GM13976 (cell line): ENCODE measurements around the gene CMAS.
A peak's percentile ranks its signal among the peaks of the same experiment; 100 is the strongest.
"Not testable (repeated sequence)": the region's sequence is repeated elsewhere in the genome, so short reads cannot be mapped to it uniquely, and the experiment has no call there.

ENCODE experiments used
- DNase-seq: peaks from one replicate; pipeline ENCODE4 v3.0.0; 2012; ENCODE audit warnings: low spot score
- in situ Hi-C: fragments of 300-500 bp; cut with MboI; formaldehyde crosslinking; loops from one replicate; pipeline ENCODE4 v1.12.0; 2022; ENCODE audit warnings: low sequenced_read_pairs, mixed read lengths, inconsistent platforms; ENCODE audit not compliant: unreplicated experiment
- TF ChIP-seq, protein P1 (sequence below): IDR thresholded peaks from 2 replicates; pipeline ENCODE4 v1.5.1; 2012; ENCODE audit warnings: borderline replicate concordance, mild to moderate bottlenecking; ENCODE audit not compliant: insufficient read depth; ENCODE audit errors: extremely low read depth, missing control alignments, control extremely low read depth

The CMAS gene

DNA sequence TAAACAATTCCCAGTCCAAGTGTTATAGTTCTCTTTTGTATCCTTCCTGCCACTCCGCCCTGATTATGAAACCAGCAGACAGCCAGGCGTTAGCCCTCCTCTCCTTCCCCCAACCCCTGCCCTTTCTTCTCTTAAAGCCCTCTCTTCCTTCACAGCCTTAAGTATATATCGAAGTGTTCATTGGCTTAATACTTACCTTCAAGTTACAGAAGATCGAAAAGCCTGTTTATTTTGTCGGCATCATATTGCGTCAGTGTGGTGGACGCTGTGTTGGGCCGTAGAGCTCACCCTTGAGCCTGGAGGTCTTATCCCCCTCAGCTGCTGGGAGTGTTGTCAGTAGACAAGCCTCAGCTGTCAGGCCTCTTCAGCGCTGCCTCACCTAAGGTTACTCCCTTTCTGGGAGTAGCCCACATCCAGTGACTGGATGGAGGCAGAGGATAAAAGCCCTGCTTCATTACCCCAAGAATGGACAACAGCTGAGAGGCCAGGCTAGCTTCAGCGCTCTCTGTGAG lies 36.2 kb downstream of the CMAS start:
- in situ Hi-C loops = loop anchor here (25.0 kb wide), 1 partner anchor 355 kb away; no protein-coding TSS in a partner anchor
- TF ChIP-seq, protein P1, sequence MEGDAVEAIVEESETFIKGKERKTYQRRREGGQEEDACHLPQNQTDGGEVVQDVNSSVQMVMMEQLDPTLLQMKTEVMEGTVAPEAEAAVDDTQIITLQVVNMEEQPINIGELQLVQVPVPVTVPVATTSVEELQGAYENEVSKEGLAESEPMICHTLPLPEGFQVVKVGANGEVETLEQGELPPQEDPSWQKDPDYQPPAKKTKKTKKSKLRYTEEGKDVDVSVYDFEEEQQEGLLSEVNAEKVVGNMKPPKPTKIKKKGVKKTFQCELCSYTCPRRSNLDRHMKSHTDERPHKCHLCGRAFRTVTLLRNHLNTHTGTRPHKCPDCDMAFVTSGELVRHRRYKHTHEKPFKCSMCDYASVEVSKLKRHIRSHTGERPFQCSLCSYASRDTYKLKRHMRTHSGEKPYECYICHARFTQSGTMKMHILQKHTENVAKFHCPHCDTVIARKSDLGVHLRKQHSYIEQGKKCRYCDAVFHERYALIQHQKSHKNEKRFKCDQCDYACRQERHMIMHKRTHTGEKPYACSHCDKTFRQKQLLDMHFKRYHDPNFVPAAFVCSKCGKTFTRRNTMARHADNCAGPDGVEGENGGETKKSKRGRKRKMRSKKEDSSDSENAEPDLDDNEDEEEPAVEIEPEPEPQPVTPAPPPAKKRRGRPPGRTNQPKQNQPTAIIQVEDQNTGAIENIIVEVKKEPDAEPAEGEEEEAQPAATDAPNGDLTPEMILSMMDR = no peak
- DNase-seq = no peak

DNA sequence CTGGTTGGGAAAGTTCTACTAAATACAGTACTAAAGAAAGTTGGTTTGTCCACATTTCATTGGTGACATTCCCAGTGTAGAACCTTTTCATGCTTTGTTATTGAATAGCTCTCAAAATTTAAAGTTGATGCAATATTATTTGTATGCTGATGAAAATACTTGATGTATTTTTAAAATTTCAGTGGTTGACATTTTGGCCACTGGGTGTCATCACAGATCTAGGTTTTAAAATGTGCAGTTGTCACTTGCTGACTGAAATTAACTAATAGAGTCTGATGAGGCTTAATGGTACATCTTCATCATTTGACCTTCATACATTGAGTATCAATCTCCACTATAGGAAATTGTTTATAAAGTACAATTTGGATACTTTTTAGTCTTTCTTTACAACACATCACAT lies 37.1 kb downstream of the CMAS start:
- peak; percentile 24 for DNase-seq
- TF ChIP-seq, protein P1 = no peak
- in situ Hi-C loops = loop anchor here (25.0 kb wide), 1 partner anchor 354 kb away; no protein-coding TSS in a partner anchor

DNA sequence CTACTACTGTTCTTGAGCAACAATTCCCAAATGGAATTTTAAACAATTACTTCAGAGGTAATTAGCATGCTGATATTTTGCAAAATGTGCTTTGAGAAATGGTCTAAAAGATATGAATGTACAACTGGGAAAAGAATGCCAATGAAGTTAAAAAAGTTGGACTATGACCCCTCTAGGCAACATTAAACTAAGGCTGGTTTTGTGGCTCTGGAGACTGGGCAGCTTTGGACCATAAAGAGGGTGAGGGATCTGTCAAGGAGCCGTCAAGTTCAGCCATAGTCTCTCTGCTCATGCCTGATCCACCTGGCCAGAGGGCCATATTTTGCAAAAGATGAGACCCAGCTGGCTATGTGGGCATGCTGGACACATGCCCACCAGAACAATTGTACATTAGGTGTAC lies 38.8 kb downstream of the CMAS start:
- in situ Hi-C loops = loop anchor here (25.0 kb wide), 1 partner anchor 352 kb away; no protein-coding TSS in a partner anchor
- DNase-seq = no peak
- TF ChIP-seq, protein P1 = no peak

DNA sequence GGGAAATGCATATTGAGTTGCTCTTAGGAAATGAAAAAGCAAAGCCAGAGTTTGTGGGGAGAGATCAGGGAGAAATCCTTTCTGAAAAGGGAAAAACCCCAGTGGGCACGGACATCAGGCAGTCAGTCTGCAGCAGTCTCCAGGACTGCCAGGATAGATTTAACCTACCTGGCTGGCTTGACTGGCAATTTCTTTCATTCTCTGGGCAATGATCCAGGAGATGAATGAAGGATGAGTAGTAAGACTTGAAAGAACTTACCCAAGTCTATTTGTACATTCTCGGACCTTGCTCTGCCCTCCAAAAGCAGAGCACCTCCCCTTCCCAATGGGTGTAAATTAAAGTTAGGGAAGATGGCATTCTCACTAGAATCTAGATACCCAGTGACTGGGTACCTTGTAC lies 42.9 kb downstream of the CMAS start:
- DNase-seq = no peak
- in situ Hi-C loops = loop anchor here (25.0 kb wide), 1 partner anchor 348 kb away; no protein-coding TSS in a partner anchor
- TF ChIP-seq, protein P1 = no peak

DNA sequence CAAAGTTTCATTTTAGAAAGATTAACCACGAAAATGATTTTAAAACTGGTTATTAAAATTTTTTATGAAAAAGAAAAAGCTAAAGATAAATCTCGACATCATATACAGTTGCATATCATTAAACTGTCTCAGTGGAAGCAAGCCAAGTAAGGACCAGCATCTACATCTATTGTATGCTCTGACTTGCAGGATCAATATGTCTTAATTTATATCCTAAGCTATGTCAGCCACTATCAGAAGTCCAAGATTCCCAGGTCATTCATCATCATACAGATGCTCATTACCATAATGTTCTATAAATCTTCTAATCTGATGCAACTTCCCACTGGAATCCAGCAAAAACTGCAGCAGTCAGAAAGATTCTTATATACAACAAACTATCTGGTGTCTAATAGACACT lies 43.5 kb downstream of the CMAS start:
- in situ Hi-C loops = loop anchor here (25.0 kb wide), 1 partner anchor 348 kb away; no protein-coding TSS in a partner anchor
- TF ChIP-seq, protein P1 = no peak

DNA sequence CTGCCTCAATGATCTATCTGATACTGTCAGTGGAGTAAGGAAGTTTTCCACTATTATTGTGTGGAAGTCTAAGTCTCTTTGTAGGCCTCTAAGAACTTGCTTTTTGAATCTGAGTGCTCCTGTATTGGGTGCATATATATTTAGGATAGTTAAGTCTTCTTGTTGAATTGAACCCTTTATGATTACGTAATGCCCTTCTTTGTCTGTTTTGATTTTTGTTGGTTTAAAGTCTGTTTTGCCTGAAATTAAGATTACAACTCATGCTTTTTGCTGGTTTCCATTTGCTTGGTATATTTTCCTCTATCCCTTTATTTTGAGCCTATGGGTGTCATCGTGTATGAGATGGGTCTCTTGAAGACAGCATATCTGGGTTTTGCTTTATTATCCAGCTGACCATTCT lies 53.0 kb downstream of the CMAS start:
- not testable (repeated sequence) for DNase-seq
- in situ Hi-C loops = loop anchor here (25.0 kb wide), 1 partner anchor 338 kb away; no protein-coding TSS in a partner anchor

More for the DNA sequence above, 43.5 kb downstream of the CMAS start:
- DNase-seq = no peak

DNA sequence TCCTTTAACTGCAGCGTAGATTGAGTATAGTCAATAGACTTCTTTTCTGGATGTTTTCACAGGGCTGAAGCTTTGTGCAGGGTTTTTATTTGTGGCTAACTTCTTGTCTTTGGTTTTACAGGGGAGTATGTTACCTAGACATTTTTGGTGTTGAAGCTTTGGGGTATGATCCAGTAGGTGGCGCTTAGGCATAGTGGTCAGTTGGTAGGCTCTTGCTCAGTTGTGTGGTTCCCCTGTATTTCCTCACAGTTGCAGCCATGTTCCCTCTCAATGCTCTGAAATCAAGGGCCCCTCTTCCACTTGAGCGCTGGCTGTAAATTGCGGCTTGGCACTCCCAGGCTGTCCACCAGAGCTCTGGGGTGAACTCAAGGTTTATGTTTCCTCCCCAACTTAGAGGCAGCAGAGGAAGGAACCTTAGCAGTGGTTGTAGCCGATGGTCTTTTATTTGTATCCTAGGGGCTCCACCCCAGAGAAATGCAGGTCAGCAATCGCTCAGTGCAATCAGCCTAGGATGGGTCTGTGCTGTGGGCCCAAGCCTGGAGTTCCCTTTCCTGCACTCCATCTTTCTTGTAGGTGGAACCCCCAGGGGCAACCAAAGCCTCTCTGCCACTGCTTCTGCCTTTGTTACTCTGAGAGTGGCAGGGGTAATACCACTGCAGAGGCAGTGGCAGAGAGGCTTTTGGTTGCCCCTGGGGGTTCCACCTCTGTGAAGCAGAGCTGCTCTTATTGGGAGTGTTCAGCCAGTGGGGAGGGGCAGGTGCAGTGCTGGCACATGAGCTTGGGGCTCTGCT lies 55.1 kb downstream of the CMAS start:
- in situ Hi-C loops = no loop called here
- DNase-seq = peak; percentile 56
- TF ChIP-seq, protein P1 = peak; percentile 58
